HG03060 (cell line): ENCODE data around the gene CTTNBP2.
"Not testable (repeated sequence)": the region's sequence is repeated elsewhere in the genome, so short reads cannot be mapped to it uniquely, and the experiment has no call there.

Experiments
- ATAC-seq: cut with Tn5 transposase; IDR thresholded peaks from one replicate; pipeline ENCODE4 v1.9.1; 2021; ENCODE audit warnings: low read depth, moderate number of reproducible peaks; ENCODE audit not compliant: unreplicated experiment

CTTNBP2 gene

DNA sequence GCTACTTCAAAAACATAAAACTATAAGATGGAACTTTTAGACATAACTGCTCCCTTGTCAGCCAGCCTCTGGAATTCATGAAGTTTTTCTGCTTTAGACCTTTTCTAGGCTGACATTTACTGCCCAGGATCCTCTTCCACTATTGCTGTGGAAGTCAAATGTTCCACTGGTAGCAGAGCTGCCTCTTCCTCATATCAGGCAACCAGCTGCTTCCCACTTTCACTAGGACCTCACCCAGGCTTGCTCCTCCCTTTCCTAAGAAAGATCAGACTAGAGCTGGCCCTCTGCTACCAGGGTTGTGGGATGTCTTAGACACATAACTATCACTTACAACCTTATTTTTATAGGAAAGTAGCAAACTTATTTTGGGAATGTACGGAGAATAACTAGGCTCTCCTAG is 121.5 kb downstream of the CTTNBP2 start:
- ATAC-seq, result no peak

DNA sequence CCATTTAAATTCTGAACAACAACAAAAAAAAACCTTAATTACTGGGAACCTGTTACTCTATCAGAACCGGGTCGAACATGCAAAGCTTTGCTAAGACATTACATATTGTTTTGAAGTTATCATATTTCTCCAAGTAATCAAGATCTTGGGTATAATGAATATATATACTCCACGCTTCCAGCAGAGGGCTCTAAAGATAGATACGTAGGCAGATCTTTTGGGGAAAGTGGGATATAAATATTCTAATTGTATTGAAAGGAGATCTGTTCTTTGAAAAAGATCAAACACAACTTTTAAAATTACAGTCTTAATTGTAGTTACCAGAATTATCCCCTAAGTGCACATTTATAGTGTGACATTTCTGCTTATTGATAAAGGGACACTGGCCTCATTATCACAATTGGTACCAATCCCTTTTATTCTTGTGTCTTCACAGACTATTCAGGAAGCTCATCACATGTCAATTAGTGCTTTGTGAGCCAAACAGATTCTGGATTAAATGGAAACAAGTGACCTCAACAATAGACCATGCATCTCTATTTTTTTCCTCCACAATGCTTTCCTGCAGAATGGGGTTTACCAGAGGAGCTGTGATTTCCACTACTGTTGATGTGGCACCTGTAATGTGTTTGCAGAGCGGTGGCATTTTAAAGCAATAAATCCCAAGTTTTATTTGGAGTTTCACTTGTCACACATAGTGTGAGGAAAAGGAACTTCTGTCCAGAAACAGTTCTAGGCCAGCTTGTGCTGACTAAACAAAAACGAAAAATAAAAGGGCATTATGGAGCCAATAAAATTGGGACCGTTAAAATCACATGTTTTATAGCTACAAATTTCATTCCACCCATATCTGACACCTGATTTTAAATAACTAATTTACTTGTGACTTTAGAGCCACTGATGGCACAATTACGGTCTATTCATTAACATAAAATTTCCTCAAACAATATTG is 122.4 kb downstream of the CTTNBP2 start:
- ATAC-seq, result no peak

DNA sequence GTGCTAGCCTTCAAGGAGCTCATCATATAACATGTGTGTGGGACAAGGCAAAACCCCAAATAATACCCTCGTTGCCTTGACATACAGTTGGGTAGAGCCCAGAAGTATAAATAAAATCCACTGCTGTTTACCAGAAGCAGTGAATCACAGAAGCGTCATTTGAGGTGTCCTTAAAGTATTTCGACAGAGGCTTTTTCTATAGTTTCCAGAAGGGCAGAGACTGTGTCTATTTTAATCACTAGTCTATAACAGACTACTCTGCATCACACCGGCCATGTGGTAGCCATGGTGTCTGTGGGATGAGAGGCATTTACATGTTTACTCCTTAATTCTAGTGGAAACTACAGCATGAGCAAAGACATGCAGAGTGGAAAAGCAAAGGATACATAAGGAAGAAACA is 131.3 kb downstream of the CTTNBP2 start:
- no peak for ATAC-seq

- no peak for ATAC-seq
Observed at GRCh38 chr7:117739085-117739484, 134.2 kb downstream of the CTTNBP2 start.

- no peak for ATAC-seq
Observed at GRCh38 chr7:117737926-117738325, 135.3 kb downstream of the CTTNBP2 start.

DNA sequence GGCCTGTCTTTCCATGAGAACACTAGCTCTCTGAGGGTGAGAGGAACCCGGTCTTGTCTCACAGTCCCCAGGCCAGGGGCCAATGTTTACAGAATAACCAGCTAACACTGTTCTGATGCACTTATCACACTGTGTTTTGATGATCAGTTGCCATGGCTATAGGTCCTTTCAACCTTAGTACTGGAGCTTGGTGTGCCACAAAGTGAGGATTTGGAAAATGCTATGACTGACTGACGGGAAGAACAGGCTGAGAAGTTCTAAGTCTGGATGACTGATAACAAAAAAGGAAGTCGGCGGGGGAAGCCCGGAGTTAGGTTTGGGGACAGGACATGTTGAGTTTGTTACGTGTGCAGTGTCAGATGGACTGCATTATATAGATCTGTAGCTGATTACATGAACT is 141.8 kb downstream of the CTTNBP2 start:
- peak; percentile 66 for ATAC-seq

- ATAC-seq, result no peak
Observed at GRCh38 chr7:117730390-117730789, 142.9 kb downstream of the CTTNBP2 start.

DNA sequence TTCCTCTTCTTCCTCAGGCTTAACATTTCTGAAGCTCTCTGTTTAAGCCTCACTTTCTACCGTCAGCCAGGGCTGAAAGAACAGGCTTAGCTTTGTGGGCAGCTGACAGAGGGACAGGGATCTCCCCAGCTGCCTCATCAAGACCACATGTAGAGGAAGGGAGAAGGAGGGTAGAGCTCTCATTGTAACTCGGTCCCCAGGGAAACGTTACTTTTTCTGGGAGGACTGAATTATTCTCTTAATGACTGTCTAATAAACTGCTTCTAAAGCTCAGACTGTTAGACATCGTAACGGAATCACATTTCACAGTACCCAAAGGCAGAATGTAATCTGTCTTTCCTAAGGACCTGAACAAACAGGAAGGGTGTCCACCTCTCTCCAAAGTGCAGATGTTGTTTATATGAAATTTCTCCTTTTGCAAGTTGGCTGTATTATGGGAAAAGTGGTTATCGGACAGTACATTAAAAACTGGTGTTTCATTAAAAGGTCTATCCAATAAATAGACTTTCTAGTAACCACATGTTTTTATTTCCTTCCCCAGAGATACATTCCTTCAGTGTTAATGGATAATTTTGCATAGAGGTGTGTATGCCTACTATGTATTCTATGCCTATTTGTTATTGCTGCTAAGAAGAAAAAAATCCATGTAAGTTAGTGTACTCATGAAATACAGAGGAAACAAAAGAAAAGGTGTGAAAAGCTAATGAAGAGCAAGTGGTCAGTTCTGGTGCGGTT is 144.2 kb downstream of the CTTNBP2 start:
- peak; percentile 44 for ATAC-seq

GRCh38 chr7:117724898-117725297 is 148.3 kb downstream of the CTTNBP2 start:
- no peak for ATAC-seq

DNA sequence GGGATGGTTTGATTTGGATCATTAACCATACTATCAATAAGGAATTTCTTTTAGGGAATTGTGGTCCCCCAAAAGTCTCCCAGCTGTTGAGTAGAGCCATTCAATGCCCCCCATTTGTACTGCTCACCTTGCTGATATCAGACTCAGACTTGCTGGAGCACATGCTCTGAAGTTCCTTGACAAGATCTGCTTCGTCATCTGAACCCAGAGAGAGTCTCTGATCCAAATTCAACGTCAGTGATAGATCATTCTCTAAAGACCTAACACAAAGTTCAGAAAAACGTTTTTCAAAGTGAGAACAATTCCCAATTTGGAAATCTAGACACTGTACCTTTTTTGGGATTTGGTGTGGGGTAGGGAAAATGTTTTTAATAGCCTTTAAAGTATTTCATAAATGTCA is 153.9 kb downstream of the CTTNBP2 start:
- no peak for ATAC-seq

GRCh38 chr7:117718116-117718835 is 155.0 kb downstream of the CTTNBP2 start:
- ATAC-seq, result no peak

GRCh38 chr7:117717357-117717756 is 155.9 kb downstream of the CTTNBP2 start:
- no peak for ATAC-seq

DNA sequence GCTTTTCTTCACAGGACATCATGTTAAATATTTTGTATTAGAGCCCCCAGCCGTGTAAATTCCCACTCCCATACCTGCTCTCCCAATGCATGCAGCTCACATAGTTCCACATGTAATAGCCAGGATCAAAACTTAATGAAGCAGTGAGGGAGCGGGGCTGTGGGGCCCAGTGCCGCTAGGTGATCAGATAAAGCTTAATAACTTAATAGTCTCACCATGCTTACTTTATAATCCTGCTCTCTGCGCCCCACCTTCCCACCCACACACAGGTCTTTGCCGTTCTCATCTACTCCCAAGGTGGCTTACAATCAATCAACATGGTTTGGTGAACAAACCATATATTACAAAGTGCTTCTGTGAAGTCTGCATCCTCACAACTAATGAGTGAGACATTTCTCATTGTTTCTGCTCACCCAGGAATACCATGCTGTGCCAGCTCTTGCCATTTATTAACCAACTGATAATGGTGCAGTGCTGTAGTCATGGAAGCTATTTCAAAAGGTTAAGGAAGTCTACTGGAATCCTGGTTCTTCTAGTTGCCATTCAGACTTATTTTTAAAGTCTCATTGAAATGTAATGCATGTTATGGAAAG is 156.4 kb downstream of the CTTNBP2 start:
- no peak for ATAC-seq

- ATAC-seq, result peak; percentile 74
Observed at GRCh38 chr7:117715784-117716445, 157.3 kb downstream of the CTTNBP2 start.

DNA sequence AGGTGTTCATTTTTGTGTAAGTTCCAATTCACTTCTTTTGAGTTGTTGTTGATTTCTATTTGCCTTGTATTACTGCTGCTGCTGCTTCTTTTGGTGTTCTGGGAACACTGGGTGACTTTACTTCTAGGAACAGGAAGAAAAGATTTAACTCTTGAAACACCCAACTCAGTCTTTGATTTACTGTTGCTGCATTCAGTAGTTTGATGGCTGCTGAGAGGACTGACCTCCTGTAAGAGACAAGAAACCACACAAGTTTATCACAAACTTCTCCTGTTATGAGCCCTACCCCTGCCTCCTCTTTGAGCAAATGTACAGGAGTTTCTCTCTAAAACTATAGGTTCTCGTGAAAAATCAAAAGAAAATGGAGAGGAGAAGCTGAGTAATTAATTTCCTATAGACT is 161.7 kb downstream of the CTTNBP2 start:
- no peak for ATAC-seq

- ATAC-seq, result not testable (repeated sequence)
Observed at GRCh38 chr7:117708173-117708572, 165.1 kb downstream of the CTTNBP2 start.

DNA sequence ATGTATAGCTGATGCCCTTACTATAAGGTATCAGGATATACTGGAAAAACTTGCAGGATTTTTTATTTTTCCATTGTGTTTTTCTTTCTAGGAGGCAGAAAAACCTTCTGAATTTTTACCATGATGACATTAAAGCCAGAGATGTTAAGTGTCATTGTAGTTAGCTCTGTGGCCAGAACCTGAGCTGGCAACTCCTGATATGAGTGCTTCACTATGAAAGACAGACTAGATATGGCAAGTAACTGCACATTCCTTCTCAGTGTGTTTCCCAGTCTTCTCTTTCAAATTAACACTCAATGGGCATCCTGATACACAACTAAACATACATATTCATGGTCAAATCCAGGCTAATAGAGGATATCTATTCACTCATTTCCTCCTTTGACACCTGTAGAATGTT is 166.2 kb downstream of the CTTNBP2 start:
- no peak for ATAC-seq

DNA sequence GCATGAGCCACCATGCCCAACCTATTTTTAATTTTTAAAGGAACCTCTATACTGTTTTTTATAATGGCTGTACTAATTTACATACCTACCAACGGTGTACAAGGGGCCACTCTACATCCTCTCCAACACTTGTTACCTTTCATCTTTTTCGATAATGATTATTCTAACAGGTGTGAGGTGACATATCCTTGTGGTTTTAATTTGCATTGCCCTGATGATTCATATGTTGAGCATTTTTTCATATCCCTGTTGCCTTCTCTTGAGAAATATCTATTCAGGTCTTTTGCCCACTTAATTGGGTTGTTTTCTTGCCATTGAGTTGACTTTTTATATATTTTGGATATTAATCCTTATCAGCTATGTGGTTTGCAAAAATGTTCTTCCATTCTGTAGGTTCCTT is 167.0 kb downstream of the CTTNBP2 start:
- ATAC-seq, result no peak

DNA sequence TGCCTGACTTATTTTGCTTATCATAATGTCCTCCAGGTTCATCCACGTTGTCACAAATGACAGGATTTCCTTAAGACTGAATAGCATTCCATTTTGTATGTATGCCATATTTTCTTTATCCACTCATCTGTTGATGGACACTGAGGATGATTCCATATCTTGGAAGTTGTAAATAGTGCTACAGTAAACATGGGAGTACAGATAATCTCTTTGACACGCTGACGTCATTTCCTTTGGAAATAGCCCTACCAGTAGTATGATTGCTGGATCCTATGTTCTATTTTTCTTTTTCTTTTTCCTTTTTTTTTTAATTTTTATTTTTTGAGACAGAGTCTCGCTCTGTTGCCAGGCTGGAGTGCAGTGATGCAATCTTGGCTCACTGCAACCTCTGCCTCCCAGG is 167.6 kb downstream of the CTTNBP2 start:
- ATAC-seq, result no peak

GRCh38 chr7:117704063-117704462 is 169.2 kb downstream of the CTTNBP2 start:
- ATAC-seq, result no peak
